GM21723 (cell line): ENCODE data around the gene CDH13.
A peak's percentile ranks its signal among the peaks of the same experiment; 100 is the strongest.

ENCODE experiments used
- ATAC-seq: cut with Tn5 transposase; IDR thresholded peaks from one replicate; pipeline ENCODE4 v1.9.1; 2021; ENCODE audit warnings: mild to moderate bottlenecking, moderate library complexity; ENCODE audit not compliant: unreplicated experiment

The CDH13 gene

GRCh38 chr16:83443972-83444371 lies 817.2 kb downstream of the CDH13 start:
- ATAC-seq: no peak

- no peak for ATAC-seq
Observed at GRCh38 chr16:83447560-83447959, 820.8 kb downstream of the CDH13 start.

- ATAC-seq: no peak
Observed at GRCh38 chr16:83449861-83450260, 823.1 kb downstream of the CDH13 start.

- peak; percentile 53 for ATAC-seq
Observed at GRCh38 chr16:83453977-83454376, 827.2 kb downstream of the CDH13 start.

- no peak for ATAC-seq
Observed at GRCh38 chr16:83455716-83456115, 828.9 kb downstream of the CDH13 start.

GRCh38 chr16:83456934-83457333 lies 830.2 kb downstream of the CDH13 start:
- no peak for ATAC-seq

GRCh38 chr16:83458612-83459011 lies 831.8 kb downstream of the CDH13 start:
- ATAC-seq: peak; percentile 87

GRCh38 chr16:83464991-83465390 lies 838.2 kb downstream of the CDH13 start:
- ATAC-seq: no peak

- ATAC-seq: no peak
Observed at GRCh38 chr16:83470416-83470815, 843.6 kb downstream of the CDH13 start.

- ATAC-seq: no peak
Observed at GRCh38 chr16:83472776-83473501, 846.2 kb downstream of the CDH13 start.

- ATAC-seq: no peak
Observed at GRCh38 chr16:83473926-83474650, 847.3 kb downstream of the CDH13 start.

GRCh38 chr16:83475108-83475507 lies 848.3 kb downstream of the CDH13 start:
- ATAC-seq: no peak

- ATAC-seq: no peak
Observed at GRCh38 chr16:83481589-83481988, 854.8 kb downstream of the CDH13 start.

- no peak for ATAC-seq
Observed at GRCh38 chr16:83482545-83483162, 855.9 kb downstream of the CDH13 start.

- no peak for ATAC-seq
Observed at GRCh38 chr16:83490073-83490472, 863.3 kb downstream of the CDH13 start.

- ATAC-seq: no peak
Observed at GRCh38 chr16:83494459-83494858, 867.7 kb downstream of the CDH13 start.

- no peak for ATAC-seq
Observed at GRCh38 chr16:83501481-83501880, 874.7 kb downstream of the CDH13 start.

- no peak for ATAC-seq
Observed at GRCh38 chr16:83508295-83508694, 881.5 kb downstream of the CDH13 start.

- no peak for ATAC-seq
Observed at GRCh38 chr16:83509316-83509715, 882.5 kb downstream of the CDH13 start.

- no peak for ATAC-seq
Observed at GRCh38 chr16:83510906-83511305, 884.1 kb downstream of the CDH13 start.

- ATAC-seq: no peak
Observed at GRCh38 chr16:83513008-83513755, 886.4 kb downstream of the CDH13 start.
